ENCODE results near the gene DDX55. TPM values are rescaled to one million over a fixed set of nuclear protein-coding genes. Genes with fewer than 3 reads are reported as not detected.

Gene DDX55
- total and polyA plus RNA-seq, 9 donors: 11.9 to 21.0 (median 13.5) TPM

DNA sequence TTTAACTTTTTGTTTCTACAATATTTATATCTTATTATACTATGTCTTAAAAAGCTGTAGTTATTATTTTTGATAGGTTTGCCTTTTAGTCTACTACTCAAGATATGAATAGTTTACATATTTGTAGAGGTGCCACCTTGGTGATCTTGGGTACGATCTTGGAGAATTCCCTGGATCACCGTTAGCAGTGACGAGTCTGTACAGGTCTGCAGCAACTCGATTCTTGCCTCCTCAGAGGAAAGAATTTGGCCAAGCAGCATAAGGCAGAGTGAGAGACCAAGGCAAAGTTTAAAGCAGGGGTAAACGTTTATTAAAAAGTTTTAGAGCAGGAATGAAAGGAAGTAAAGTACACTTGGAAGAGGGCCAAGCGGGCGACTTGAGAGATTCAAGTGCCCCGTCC, 65.9 kb downstream of the DDX55 start:
- H3K36me3 ChIP-seq (ENCODE audit: control insufficient read depth, insufficient read depth, low read length): no peaks in the 10 kb centered on the region
- H3K9me3 ChIP-seq (replicated peaks; ENCODE audit: control insufficient read depth, low read depth, low read length): no peaks in the 10 kb centered on the region
- no peak overlapping the region for H3K27ac ChIP-seq (ENCODE audit: low read length)
- H3K4me3 ChIP-seq (ENCODE audit: low read length): no peak overlapping the region
- 91% methylated on average over 5 of the region's 8 CpGs for WGBS (ENCODE audit: insufficient coverage)
- no peaks in the 10 kb centered on the region for H3K27me3 ChIP-seq (ENCODE audit: control insufficient read depth, insufficient read depth, low read length)
- peaks cover 11% of the 10 kb centered on the region for H3K4me1 ChIP-seq (ENCODE audit: control insufficient read depth, insufficient read depth, low read length)
- no peak for DNase-seq

Other genes with a start within 250 kb of the DDX55 start
- 18.3 TPM for gene SBNO1, start 237.3 kb upstream of the DDX55 start, total RNA-seq
- gene SBNO1, start 237.3 kb upstream of the DDX55 start, polyA plus RNA-seq (ENCODE audit: insufficient read depth in 1 of 8, insufficient read length in 8 of 8, low replicate concordance in 1 of 8): 10 to 100 TPM in 7 of 8 donors, 1 to 10 TPM in 1; 9.8 to 19.9 (median 16.2) TPM
- gene KMT5A, start 218.0 kb upstream of the DDX55 start, total RNA-seq: 23.5 TPM
- 10 to 100 TPM; 27.1 to 36.0 (median 32.9) TPM for gene KMT5A, start 218.0 kb upstream of the DDX55 start, polyA plus RNA-seq (ENCODE audit: insufficient read depth in 1 of 8, insufficient read length in 8 of 8, low replicate concordance in 1 of 8)
- gene RILPL2, start 165.4 kb upstream of the DDX55 start, total RNA-seq: 1.2 TPM
- gene RILPL2, start 165.4 kb upstream of the DDX55 start, polyA plus RNA-seq (ENCODE audit: insufficient read depth in 1 of 8, insufficient read length in 8 of 8, low replicate concordance in 1 of 8): 1 to 10 TPM; 1.2 to 2.2 (median 1.6) TPM
- gene SNRNP35, start 144.0 kb upstream of the DDX55 start, total RNA-seq: 25.5 TPM
- 10 to 100 TPM; 23.1 to 34.2 (median 31.3) TPM for gene SNRNP35, start 144.0 kb upstream of the DDX55 start, polyA plus RNA-seq (ENCODE audit: insufficient read depth in 1 of 8, insufficient read length in 8 of 8, low replicate concordance in 1 of 8)
- gene RILPL1, start 68.4 kb upstream of the DDX55 start, total RNA-seq: 26.2 TPM
- gene RILPL1, start 68.4 kb upstream of the DDX55 start, polyA plus RNA-seq (ENCODE audit: insufficient read depth in 1 of 8, insufficient read length in 8 of 8, low replicate concordance in 1 of 8): 10 to 100 TPM; 24.8 to 38.3 (median 30.9) TPM
- 158 TPM for gene TMED2, start 17.5 kb upstream of the DDX55 start, total RNA-seq
- gene TMED2, start 17.5 kb upstream of the DDX55 start, polyA plus RNA-seq (ENCODE audit: insufficient read depth in 1 of 8, insufficient read length in 8 of 8, low replicate concordance in 1 of 8): 100 to 1,000 TPM; 129 to 184 (median 153) TPM
- 30.2 TPM for gene EIF2B1, start 31.6 kb downstream of the DDX55 start, total RNA-seq
- 10 to 100 TPM; 42.2 to 49.1 (median 45.3) TPM for gene EIF2B1, start 31.6 kb downstream of the DDX55 start, polyA plus RNA-seq (ENCODE audit: insufficient read depth in 1 of 8, insufficient read length in 8 of 8, low replicate concordance in 1 of 8)
- 30.3 TPM for gene GTF2H3, start 31.7 kb downstream of the DDX55 start, total RNA-seq
- gene GTF2H3, start 31.7 kb downstream of the DDX55 start, polyA plus RNA-seq (ENCODE audit: insufficient read depth in 1 of 8, insufficient read length in 8 of 8, low replicate concordance in 1 of 8): 10 to 100 TPM; 18.8 to 30.9 (median 26.2) TPM
- 6.3 TPM for gene TCTN2, start 69.0 kb downstream of the DDX55 start, total RNA-seq
- gene TCTN2, start 69.0 kb downstream of the DDX55 start, polyA plus RNA-seq (ENCODE audit: insufficient read depth in 1 of 8, insufficient read length in 8 of 8, low replicate concordance in 1 of 8): 10 to 100 TPM in 2 of 8 donors, 1 to 10 TPM in 6; 7.4 to 11.7 (median 8.2) TPM
- gene ATP6V0A2, start 110.3 kb downstream of the DDX55 start, total RNA-seq: 14.1 TPM
- gene ATP6V0A2, start 110.3 kb downstream of the DDX55 start, polyA plus RNA-seq (ENCODE audit: insufficient read depth in 1 of 8, insufficient read length in 8 of 8, low replicate concordance in 1 of 8): 10 to 100 TPM; 10.1 to 19.6 (median 12.6) TPM
- gene DNAH10, start 160.2 kb downstream of the DDX55 start, total RNA-seq: 1.5 TPM
- gene DNAH10, start 160.2 kb downstream of the DDX55 start, polyA plus RNA-seq (ENCODE audit: insufficient read depth in 1 of 8, insufficient read length in 8 of 8, low replicate concordance in 1 of 8): 1 to 10 TPM; 1.2 to 8.6 (median 1.8) TPM